Panc1 (cell line): ENCODE measurements around the gene PTPRS. TPM values are rescaled to one million over a fixed set of nuclear protein-coding genes. Genes with fewer than 3 reads are reported as not detected.

Source experiments
- ATAC-seq: fragments of 200-7000 bp; cut with Tn5 transposase; 2 replicates; pipeline ENCODE4 v1.9.1; 2020; ENCODE audit warnings: mild to moderate bottlenecking, moderate library complexity
- BruUV-seq: library from RNA; stranded (reverse); fragments of 400-500 nt; replicated peaks from 2 replicates; lab custom pipeline; 2021; lab: Mats Ljungman, UMichigan
- CTCF ChIA-PET: fragments of 300-600 bp; sonication (Branson Sonifier 250); formaldehyde crosslinking; loops from one replicate; lab custom pipeline; 2022; ENCODE audit warnings: antibody characterized with exemption; lab: Charles Lee
- POLR2A ChIA-PET: fragments of 300-600 bp; sonication (Branson Sonifier 250); formaldehyde crosslinking; loops from one replicate; lab custom pipeline; 2022; ENCODE audit warnings: antibody characterized with exemption; lab: Charles Lee
- DNase-seq: peaks from one replicate; pipeline ENCODE4 v3.0.0-alpha.2; 2010; ENCODE audit warnings: low read depth, low spot score
- H3K27ac ChIP-seq: 2 replicates; pipeline ENCODE4 v1.5.1; 2011; ENCODE audit warnings: mild to moderate bottlenecking, low read length, inconsistent platforms
- H3K27me3 ChIP-seq: fragments of 200-500 bp; sonication (Bioruptor generic); 2 replicates; pipeline ENCODE4 v1.6.0; 2014; ENCODE audit warnings: low read length, inconsistent platforms; ENCODE audit not compliant: control insufficient read depth, insufficient read depth
- H3K36me3 ChIP-seq: fragments of 200-500 bp; sonication (Bioruptor generic); 2 replicates; pipeline ENCODE4 v1.5.1; 2014; ENCODE audit warnings: inconsistent platforms, mild to moderate bottlenecking, low read length, moderate library complexity; ENCODE audit not compliant: control insufficient read depth, insufficient read depth
- H3K4me1 ChIP-seq: 2 replicates; pipeline ENCODE4 v1.5.1; 2011; ENCODE audit warnings: inconsistent platforms, mild to moderate bottlenecking, low read length, moderate library complexity; ENCODE audit not compliant: control insufficient read depth, insufficient read depth
- H3K4me3 ChIP-seq, 2 experiments: 2 replicates each; pipeline ENCODE4 v1.5.1; 2011 to 2012; ENCODE audit warnings: low read depth in 2 of 2, low read length in 2 of 2, mild to moderate bottlenecking in 2 of 2, inconsistent platforms in 1 of 2, moderate library complexity in 1 of 2
- H3K9me3 ChIP-seq: fragments of 200-500 bp; sonication (Bioruptor generic); 2 replicates; pipeline ENCODE4 v1.5.1; 2014; ENCODE audit warnings: low read depth, mild to moderate bottlenecking, inconsistent platforms, low read length, moderate library complexity; ENCODE audit not compliant: control insufficient read depth, insufficient read depth
- POLR2AphosphoS5 ChIP-seq: IDR thresholded peaks from 2 replicates; pipeline ENCODE4 v1.6.1; 2012; ENCODE audit warnings: mild to moderate bottlenecking, low read depth, low read length, moderate library complexity
- SIN3A ChIP-seq: IDR thresholded peaks from 2 replicates; pipeline ENCODE4 v1.6.1; 2012; ENCODE audit warnings: low read depth, mild to moderate bottlenecking, low read length, moderate library complexity, borderline replicate concordance; ENCODE audit not compliant: insufficient read depth
- TCF7L2 ChIP-seq: IDR thresholded peaks from 2 replicates; pipeline ENCODE4 v1.6.1; 2011; ENCODE audit warnings: mild to moderate bottlenecking, low read depth, low read length, inconsistent platforms
- in situ Hi-C: cut with HindIII; loops from 2 replicates; pipeline ENCODE4 v1.10.0; 2016; ENCODE audit warnings: low sequenced_read_pairs, low pct_unique_long_range_greater_than_20kb
- intact Hi-C: fragments of 100-400 bp; cut with micrococcal nuclease; formaldehyde crosslinking; loops from one replicate; pipeline ENCODE4 v1.10.0; 2022; ENCODE audit not compliant: unreplicated experiment
- total RNA-seq: library from RNA; stranded (reverse); gene quantifications from one replicate; pipeline ENCODE4 v1.2.1, GENCODE V29; 2021; ENCODE audit not compliant: unreplicated experiment
- TF ChIP-seq, protein P1 (sequence below), 2 experiments: IDR thresholded peaks; 2 replicates each; pipeline ENCODE4 v1.6.1; 2011 to 2012; ENCODE audit warnings: low read depth in 2 of 2, control low read depth in 1 of 2, low read length in 1 of 2, mild to moderate bottlenecking in 1 of 2, moderate library complexity in 1 of 2; ENCODE audit not compliant: insufficient read depth in 1 of 2
- TF ChIP-seq, protein P2 (sequence below): fragments of 450-650 bp; IDR thresholded peaks from 2 replicates; pipeline ENCODE4 v1.5.1; 2017; ENCODE audit warnings: mild to moderate bottlenecking

PTPRS gene
- total RNA-seq, 1 experiment from 2014 or later = 85.4 TPM

DNA sequence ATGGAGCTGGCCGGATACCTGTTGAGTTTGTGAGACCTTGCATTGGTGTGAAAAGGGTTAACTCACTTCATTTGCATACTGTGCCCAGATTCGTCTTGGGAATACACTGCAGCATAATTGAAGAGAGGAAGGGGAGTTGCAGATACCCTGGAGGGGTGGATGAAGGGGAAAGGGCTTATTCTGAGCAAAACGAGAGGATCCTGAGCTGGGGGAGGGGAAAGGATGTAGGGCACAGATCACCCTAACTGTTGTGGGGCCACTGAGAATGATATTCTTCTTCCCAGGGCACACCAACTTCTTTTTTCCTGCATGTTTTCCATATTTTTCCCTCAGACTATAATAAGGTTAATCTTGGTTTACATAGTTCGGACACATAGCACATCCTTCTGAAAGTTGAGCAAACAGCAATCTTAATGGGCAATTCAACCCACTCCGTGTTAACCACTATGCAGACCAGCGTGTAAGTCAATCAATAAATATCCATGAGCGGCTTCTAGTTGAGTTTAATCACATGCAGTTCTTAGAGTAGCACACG, 11.7 kb upstream of the PTPRS start:
- CTCF ChIA-PET = no interaction called here
- ATAC-seq (peak; percentile 87), DNase-seq (no peak)
- no peaks in the 10 kb centered on the region for H3K9me3 ChIP-seq
- intact Hi-C loops (no loop called here), in situ Hi-C loops (no loop called here)
- POLR2A ChIA-PET = interaction anchor here (1.0 kb wide), 1 partner anchor 8 kb away, joined by 8 read pairs; no protein-coding TSS in a partner anchor
- BruUV-seq = no TSS peak
- peak overlapping the region; percentile 80 for H3K27ac ChIP-seq
- no peaks in the 10 kb centered on the region for H3K4me1 ChIP-seq
- TF ChIP-seq POLR2AphosphoS5 (peak; percentile 96; the same call in 1 of the 2 replicates), SIN3A (no peak)
- no peak overlapping the region for H3K4me3 ChIP-seq
- H3K27me3 ChIP-seq = no peaks in the 10 kb centered on the region
- no peaks in the 10 kb centered on the region for H3K36me3 ChIP-seq

DNA sequence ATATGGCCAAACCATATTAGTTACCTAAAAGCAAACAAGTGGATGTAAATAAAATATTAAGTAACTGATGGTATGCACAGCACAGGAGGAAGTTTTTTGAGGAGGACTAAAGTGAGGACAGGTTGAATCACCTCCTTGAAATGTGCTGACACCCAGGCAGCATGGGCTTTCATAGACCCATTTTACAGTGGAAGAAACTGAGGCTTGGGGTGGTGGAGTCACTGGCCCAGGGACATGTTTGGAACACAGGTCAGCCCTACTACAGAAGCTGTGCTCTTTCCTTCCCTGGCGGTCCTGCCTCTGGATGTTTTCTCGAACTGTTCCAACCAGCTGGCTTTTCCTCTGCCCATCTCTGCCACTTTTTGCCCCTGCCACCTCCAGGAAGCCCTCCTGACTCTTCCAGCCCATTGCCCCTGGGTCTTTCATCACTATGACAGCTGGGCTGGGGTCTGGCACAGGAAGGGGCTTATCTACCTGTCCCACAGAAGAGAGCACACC, 11.2 kb upstream of the PTPRS start:
- intact Hi-C loops (no loop called here), in situ Hi-C loops (no loop called here)
- TF ChIP-seq POLR2AphosphoS5 (no peak), TCF7L2 (no peak), SIN3A (no peak)
- TF ChIP-seq, protein P1, sequence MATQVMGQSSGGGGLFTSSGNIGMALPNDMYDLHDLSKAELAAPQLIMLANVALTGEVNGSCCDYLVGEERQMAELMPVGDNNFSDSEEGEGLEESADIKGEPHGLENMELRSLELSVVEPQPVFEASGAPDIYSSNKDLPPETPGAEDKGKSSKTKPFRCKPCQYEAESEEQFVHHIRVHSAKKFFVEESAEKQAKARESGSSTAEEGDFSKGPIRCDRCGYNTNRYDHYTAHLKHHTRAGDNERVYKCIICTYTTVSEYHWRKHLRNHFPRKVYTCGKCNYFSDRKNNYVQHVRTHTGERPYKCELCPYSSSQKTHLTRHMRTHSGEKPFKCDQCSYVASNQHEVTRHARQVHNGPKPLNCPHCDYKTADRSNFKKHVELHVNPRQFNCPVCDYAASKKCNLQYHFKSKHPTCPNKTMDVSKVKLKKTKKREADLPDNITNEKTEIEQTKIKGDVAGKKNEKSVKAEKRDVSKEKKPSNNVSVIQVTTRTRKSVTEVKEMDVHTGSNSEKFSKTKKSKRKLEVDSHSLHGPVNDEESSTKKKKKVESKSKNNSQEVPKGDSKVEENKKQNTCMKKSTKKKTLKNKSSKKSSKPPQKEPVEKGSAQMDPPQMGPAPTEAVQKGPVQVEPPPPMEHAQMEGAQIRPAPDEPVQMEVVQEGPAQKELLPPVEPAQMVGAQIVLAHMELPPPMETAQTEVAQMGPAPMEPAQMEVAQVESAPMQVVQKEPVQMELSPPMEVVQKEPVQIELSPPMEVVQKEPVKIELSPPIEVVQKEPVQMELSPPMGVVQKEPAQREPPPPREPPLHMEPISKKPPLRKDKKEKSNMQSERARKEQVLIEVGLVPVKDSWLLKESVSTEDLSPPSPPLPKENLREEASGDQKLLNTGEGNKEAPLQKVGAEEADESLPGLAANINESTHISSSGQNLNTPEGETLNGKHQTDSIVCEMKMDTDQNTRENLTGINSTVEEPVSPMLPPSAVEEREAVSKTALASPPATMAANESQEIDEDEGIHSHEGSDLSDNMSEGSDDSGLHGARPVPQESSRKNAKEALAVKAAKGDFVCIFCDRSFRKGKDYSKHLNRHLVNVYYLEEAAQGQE (IDR thresholded peaks at IDR 0.05; ENCODE audit: insufficient read depth in 1 of 2, low read depth in 2 of 2, low read length in 1 of 2) = no peak
- TF ChIP-seq, protein P2, sequence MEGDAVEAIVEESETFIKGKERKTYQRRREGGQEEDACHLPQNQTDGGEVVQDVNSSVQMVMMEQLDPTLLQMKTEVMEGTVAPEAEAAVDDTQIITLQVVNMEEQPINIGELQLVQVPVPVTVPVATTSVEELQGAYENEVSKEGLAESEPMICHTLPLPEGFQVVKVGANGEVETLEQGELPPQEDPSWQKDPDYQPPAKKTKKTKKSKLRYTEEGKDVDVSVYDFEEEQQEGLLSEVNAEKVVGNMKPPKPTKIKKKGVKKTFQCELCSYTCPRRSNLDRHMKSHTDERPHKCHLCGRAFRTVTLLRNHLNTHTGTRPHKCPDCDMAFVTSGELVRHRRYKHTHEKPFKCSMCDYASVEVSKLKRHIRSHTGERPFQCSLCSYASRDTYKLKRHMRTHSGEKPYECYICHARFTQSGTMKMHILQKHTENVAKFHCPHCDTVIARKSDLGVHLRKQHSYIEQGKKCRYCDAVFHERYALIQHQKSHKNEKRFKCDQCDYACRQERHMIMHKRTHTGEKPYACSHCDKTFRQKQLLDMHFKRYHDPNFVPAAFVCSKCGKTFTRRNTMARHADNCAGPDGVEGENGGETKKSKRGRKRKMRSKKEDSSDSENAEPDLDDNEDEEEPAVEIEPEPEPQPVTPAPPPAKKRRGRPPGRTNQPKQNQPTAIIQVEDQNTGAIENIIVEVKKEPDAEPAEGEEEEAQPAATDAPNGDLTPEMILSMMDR = no peak
- Histone ChIP-seq H3K36me3 (no peaks in the 10 kb centered on the region), H3K27ac (peak overlapping the region; percentile 80), H3K4me1 (no peaks in the 10 kb centered on the region), H3K27me3 (no peaks in the 10 kb centered on the region), H3K4me3 (no peak overlapping the region), H3K9me3 (no peaks in the 10 kb centered on the region)
- ATAC-seq (no peak), DNase-seq (no peak)
- CTCF ChIA-PET = no interaction called here
- POLR2A ChIA-PET = interaction anchor here (1.0 kb wide), 1 partner anchor 8 kb away, joined by 8 read pairs; no protein-coding TSS in a partner anchor
- no TSS peak for BruUV-seq

DNA sequence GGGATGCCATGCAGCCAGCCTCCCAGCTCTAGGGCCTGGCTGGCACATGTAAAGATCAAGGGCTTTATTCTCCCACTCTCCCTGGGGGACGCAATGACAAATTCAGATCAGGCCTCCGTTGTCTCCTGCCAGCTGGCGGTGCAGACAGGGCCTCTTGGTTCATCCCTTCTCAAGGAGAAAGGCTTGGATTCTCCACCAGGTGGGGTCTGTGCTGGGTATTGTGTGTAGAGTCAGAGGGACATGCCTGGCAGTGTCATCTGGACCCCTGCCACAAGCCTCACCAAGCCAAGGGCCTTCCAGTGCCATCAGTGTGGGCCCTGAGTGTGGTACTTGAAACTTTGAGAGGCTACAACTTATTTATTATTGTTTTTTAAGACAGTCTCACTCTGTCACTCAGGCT, 8.4 kb upstream of the PTPRS start:
- Histone ChIP-seq H3K27me3 (no peaks in the 10 kb centered on the region), H3K4me3 (no peak overlapping the region), H3K4me1 (no peaks in the 10 kb centered on the region; the same call in 1 of the 2 replicates), H3K36me3 (no peaks in the 10 kb centered on the region), H3K27ac (no peak overlapping the region), H3K9me3 (no peaks in the 10 kb centered on the region)
- TF ChIP-seq, protein P1 (IDR thresholded peaks at IDR 0.05; ENCODE audit: insufficient read depth in 1 of 2, low read depth in 2 of 2, low read length in 1 of 2) = no peak
- no peak for TF ChIP-seq TCF7L2
- no peak for TF ChIP-seq SIN3A
- no peak for TF ChIP-seq POLR2AphosphoS5
- TF ChIP-seq, protein P2 = no peak
- BruUV-seq = no TSS peak
- DNase-seq (no peak), ATAC-seq (no peak)
- intact Hi-C loops = no loop called here
- ChIA-PET CTCF (no interaction called here), POLR2A (no interaction called here)
- in situ Hi-C loops = no loop called here
